SU-DHL-6 (cell line): ENCODE results near the gene POP4.

Source experiments
- H2AFZ ChIP-seq: fragments of 200-600 bp; sonication (generic); 2 replicates; pipeline ENCODE4 v1.6.1; 2014; ENCODE audit warnings: low read depth, mild to moderate bottlenecking, moderate library complexity, mixed read lengths, antibody characterized with exemption, low read length; ENCODE audit not compliant: severe bottlenecking
- H3F3A ChIP-seq: fragments of 200-600 bp; shearing (Covaris generic); 2 replicates; pipeline ENCODE4 v1.6.0; 2016; ENCODE audit warnings: antibody characterized with exemption, mild to moderate bottlenecking; ENCODE audit not compliant: insufficient read depth
- H3K27ac ChIP-seq: fragments of 200-600 bp; sonication (generic); 2 replicates; pipeline ENCODE4 v1.5.1; 2016; ENCODE audit warnings: low read depth, mild to moderate bottlenecking, low read length, moderate library complexity, mixed read lengths
- H3K27me3 ChIP-seq: fragments of 200-600 bp; sonication (generic), shearing (Covaris generic); 2 replicates; pipeline ENCODE4 v1.6.0; 2014; ENCODE audit warnings: mild to moderate bottlenecking, low read length
- H3K36me3 ChIP-seq: fragments of 200-600 bp; sonication (generic); 2 replicates; pipeline ENCODE4 v1.6.1; 2014; ENCODE audit warnings: mild to moderate bottlenecking, low read length, mixed read lengths
- H3K4me2 ChIP-seq: fragments of 300-600, 200-600 bp; shearing (Covaris generic), sonication (generic); 2 replicates; pipeline ENCODE4 v1.6.0; 2014; ENCODE audit warnings: low read length, low read depth, mild to moderate bottlenecking; ENCODE audit not compliant: poor library complexity, severe bottlenecking
- H3K4me3 ChIP-seq: fragments of 200-600 bp; sonication (generic); 2 replicates; pipeline ENCODE4 v1.5.1; 2014; ENCODE audit warnings: antibody characterized with exemption, low read length, mild to moderate bottlenecking, mixed read lengths; ENCODE audit not compliant: insufficient read depth, poor library complexity, severe bottlenecking
- H3K79me2 ChIP-seq: fragments of 200-600 bp; sonication (generic); 2 replicates; pipeline ENCODE4 v1.6.1; 2014; ENCODE audit warnings: mild to moderate bottlenecking, low read length, moderate library complexity; ENCODE audit not compliant: insufficient read depth
- H3K9ac ChIP-seq: fragments of 200-600 bp; sonication (generic); 2 replicates; pipeline ENCODE4 v1.7.0; 2014; ENCODE audit warnings: mild to moderate bottlenecking, low read length
- H3K9me2 ChIP-seq: fragments of 200-600 bp; sonication (generic); replicated peaks from 2 replicates; pipeline ENCODE4 v1.6.1; 2014; ENCODE audit warnings: low read length; ENCODE audit not compliant: insufficient read depth
- H3K9me3 ChIP-seq: fragments of 200-600 bp; sonication (generic); 2 replicates; pipeline ENCODE4 v1.6.1; 2014; ENCODE audit warnings: low read length, mixed read lengths; ENCODE audit not compliant: insufficient read depth
- H4K20me1 ChIP-seq: fragments of 200-600 bp; sonication (generic); 2 replicates; pipeline ENCODE4 v1.6.1; 2014; ENCODE audit warnings: low read depth, mild to moderate bottlenecking, antibody characterized with exemption, low read length, moderate library complexity, mixed read lengths
- CTCF ChIP-seq: fragments of 200-600 bp; sonication (generic); IDR thresholded peaks from one replicate; pipeline ENCODE4 v1.5.1; 2017; ENCODE audit warnings: antibody characterized with exemption, mild to moderate bottlenecking, low read length, moderate library complexity; ENCODE audit not compliant: insufficient read depth, poor library complexity, severe bottlenecking
- EZH2phosphoT487 ChIP-seq: fragments of 200-600 bp; sonication (generic), shearing (Covaris generic); conservative IDR thresholded peaks from 2 replicates; pipeline ENCODE4 v1.6.1; 2018; ENCODE audit warnings: mild to moderate bottlenecking, antibody characterized with exemption, low read length, moderate library complexity, mixed read lengths

POP4 gene

GRCh38 chr19:29614780-29615179 lies 8.7 kb downstream of the POP4 start:
- TF ChIP-seq EZH2phosphoT487 (no peak), CTCF (no peak)
- Histone ChIP-seq H2AFZ (no peak overlapping the region), H3K79me2 (no peaks in the 10 kb centered on the region), H3K4me2 (no peak overlapping the region), H3K36me3 (no peaks in the 10 kb centered on the region), H4K20me1 (no peaks in the 10 kb centered on the region), H3K9me3 (no peaks in the 10 kb centered on the region), H3K27ac (no peak overlapping the region), H3K27me3 (no peaks in the 10 kb centered on the region), H3F3A (no peaks in the 10 kb centered on the region), H3K4me3 (no peak overlapping the region), H3K9ac (no peak overlapping the region), H3K9me2 (no peaks in the 10 kb centered on the region)

- Histone ChIP-seq H4K20me1 (no peaks in the 10 kb centered on the region), H3K4me3 (no peak overlapping the region), H3K79me2 (no peaks in the 10 kb centered on the region), H2AFZ (no peak overlapping the region), H3K27me3 (no peaks in the 10 kb centered on the region), H3K36me3 (no peaks in the 10 kb centered on the region), H3K9me3 (no peaks in the 10 kb centered on the region), H3K9me2 (no peaks in the 10 kb centered on the region), H3F3A (no peaks in the 10 kb centered on the region), H3K9ac (no peak overlapping the region), H3K4me2 (no peak overlapping the region), H3K27ac (no peak overlapping the region)
- TF ChIP-seq CTCF (no peak), EZH2phosphoT487 (no peak)
These were observed 9.9 kb downstream of the POP4 start for GRCh38 chr19:29615891-29616425.

GRCh38 chr19:29616541-29616940 lies 10.5 kb downstream of the POP4 start:
- Histone ChIP-seq H4K20me1 (no peaks in the 10 kb centered on the region), H3K9me2 (no peaks in the 10 kb centered on the region), H3K79me2 (no peaks in the 10 kb centered on the region), H2AFZ (no peak overlapping the region), H3F3A (no peaks in the 10 kb centered on the region), H3K9me3 (no peaks in the 10 kb centered on the region), H3K27me3 (no peaks in the 10 kb centered on the region), H3K27ac (no peak overlapping the region), H3K9ac (no peak overlapping the region), H3K4me3 (no peak overlapping the region), H3K36me3 (no peaks in the 10 kb centered on the region), H3K4me2 (no peak overlapping the region)
- no peak for TF ChIP-seq EZH2phosphoT487
- TF ChIP-seq CTCF, result no peak
